ENCODE data around the gene EHF.

Gene EHF

GRCh38 chr11:34648036-34648435, 27.1 kb downstream of the EHF start:
- TF ChIP-seq CTCF (conservative IDR thresholded peaks at IDR 0.05; ENCODE audit: low read depth) = no peak
- ChIA-PET POLR2A (ENCODE audit: low non-redundant PET) (interaction anchor here (0.6 kb wide), 1 partner anchor 734 kb away, joined by 5 read pairs; no protein-coding TSS in a partner anchor), CTCF (no interaction called here)
- no peak overlapping the region for H3K27ac ChIP-seq
- no peak for DNase-seq (ENCODE audit: low spot score)

GRCh38 chr11:34649597-34649996, 28.7 kb downstream of the EHF start:
- TF ChIP-seq CTCF (conservative IDR thresholded peaks at IDR 0.05; ENCODE audit: low read depth) = no peak
- POLR2A ChIA-PET (ENCODE audit: low non-redundant PET) = no interaction called here
- DNase-seq (ENCODE audit: low spot score) = no peak
- peak overlapping the region; percentile 15; the same call in 1 of the 2 replicates for H3K27ac ChIP-seq
- CTCF ChIA-PET = no interaction called here

GRCh38 chr11:34650528-34650927, 29.6 kb downstream of the EHF start:
- no peak for DNase-seq (ENCODE audit: low spot score)
- TF ChIP-seq CTCF (conservative IDR thresholded peaks at IDR 0.05; ENCODE audit: low read depth) = no peak
- ChIA-PET POLR2A (ENCODE audit: low non-redundant PET) (no interaction called here), CTCF (no interaction called here)
- no peak overlapping the region for H3K27ac ChIP-seq

DNA sequence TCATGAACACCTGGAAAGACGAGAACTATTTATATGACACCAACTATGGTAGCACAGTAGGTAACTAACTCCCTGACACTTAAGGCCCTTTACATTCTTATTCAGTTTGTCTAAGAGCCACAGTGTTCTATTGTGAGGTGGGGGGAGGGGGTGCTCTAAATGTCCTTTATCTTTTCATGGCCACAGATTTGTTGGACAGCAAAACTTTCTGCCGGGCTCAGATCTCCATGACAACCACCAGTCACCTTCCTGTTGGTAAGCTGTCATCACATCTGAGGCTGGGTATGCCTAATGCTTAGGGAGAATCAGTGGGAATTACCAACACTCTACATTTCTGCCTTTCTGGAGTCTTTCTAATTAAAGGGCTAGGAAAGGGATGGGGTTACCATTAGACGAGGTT, 30.7 kb downstream of the EHF start:
- no peak for DNase-seq (ENCODE audit: low spot score)
- no peak overlapping the region for H3K27ac ChIP-seq
- POLR2A ChIA-PET (ENCODE audit: low non-redundant PET) = no interaction called here
- CTCF ChIA-PET = no interaction called here
- no peak for TF ChIP-seq CTCF (conservative IDR thresholded peaks at IDR 0.05; ENCODE audit: low read depth)

DNA sequence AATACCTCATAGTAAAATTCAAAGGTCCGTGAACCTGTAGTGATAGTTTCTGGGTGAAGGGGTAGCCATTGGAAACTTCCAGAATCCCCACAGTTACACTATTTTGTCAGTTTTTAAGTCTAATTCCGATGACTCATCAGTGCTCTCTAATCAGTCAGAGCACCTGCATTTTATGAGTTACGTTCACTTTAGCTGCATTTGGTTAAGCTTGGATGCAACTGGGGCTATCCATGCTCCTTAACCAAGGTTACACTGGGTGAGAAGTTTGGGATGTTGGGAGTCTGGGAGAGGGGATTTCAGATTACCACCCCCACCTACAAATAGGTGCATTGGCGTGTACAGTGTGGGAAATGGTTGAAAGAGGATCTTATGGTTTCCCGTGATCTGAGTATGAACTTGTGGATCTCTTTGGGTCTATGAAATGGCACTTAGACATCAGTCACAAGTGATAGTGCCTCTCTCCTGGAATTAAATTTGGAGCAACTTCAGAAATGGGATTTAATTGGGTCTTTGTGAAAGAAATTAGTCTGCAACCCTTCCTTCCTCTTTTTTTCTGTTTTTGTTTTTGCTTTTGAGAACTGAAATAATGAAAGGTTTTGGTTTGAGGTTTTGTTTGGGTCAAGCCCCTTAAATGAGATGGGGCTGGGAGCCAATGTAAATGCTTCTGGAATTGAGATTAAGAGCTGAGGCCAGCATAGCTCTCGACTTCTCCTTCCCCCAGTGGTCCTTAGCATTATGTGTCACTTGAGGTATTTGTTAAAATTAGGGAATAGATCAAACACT, 31.5 kb downstream of the EHF start:
- no peak for DNase-seq (ENCODE audit: low spot score)
- CTCF ChIA-PET = interaction anchor here (1.6 kb wide), 1 partner anchor 66 kb away, joined by 12 read pairs; no protein-coding TSS in a partner anchor
- POLR2A ChIA-PET (ENCODE audit: low non-redundant PET) = no interaction called here
- TF ChIP-seq CTCF (conservative IDR thresholded peaks at IDR 0.05; ENCODE audit: low read depth) = no peak
- H3K27ac ChIP-seq = peak overlapping the region; percentile 90

- CTCF ChIA-PET = interaction anchor here (1.6 kb wide), 1 partner anchor 67 kb away, joined by 12 read pairs; no protein-coding TSS in a partner anchor
- no peak for TF ChIP-seq CTCF (conservative IDR thresholded peaks at IDR 0.05; ENCODE audit: low read depth)
- DNase-seq (ENCODE audit: low spot score) = no peak
- H3K27ac ChIP-seq = peak overlapping the region; percentile 90
- POLR2A ChIA-PET (ENCODE audit: low non-redundant PET) = no interaction called here
Observed at GRCh38 chr11:34653031-34653430, 32.1 kb downstream of the EHF start.
